ENCODE data around the gene MECR. TPM values are rescaled to one million over a fixed set of nuclear protein-coding genes. Genes with fewer than 3 reads are reported as not detected.

MECR gene
- total RNA-seq, 1 experiment from 2014 or later: 42.9 TPM

GRCh38 chr1:29202584-29203340 lies 28.0 kb downstream of the MECR start:
- TF ChIP-seq ZNF274 (IDR thresholded peaks at IDR 0.05; ENCODE audit: low read depth, low read length): no peak
- no peak for TF ChIP-seq CBX3 (IDR thresholded peaks at IDR 0.05; ENCODE audit: low read depth)
- peak; percentile 98 for TF ChIP-seq RAD21 (IDR thresholded peaks at IDR 0.05; ENCODE audit: low read depth)
- TF ChIP-seq, protein P1, sequence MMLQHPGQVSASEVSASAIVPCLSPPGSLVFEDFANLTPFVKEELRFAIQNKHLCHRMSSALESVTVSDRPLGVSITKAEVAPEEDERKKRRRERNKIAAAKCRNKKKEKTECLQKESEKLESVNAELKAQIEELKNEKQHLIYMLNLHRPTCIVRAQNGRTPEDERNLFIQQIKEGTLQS (IDR thresholded peaks at IDR 0.05): no peak
- TF ChIP-seq, protein P2, sequence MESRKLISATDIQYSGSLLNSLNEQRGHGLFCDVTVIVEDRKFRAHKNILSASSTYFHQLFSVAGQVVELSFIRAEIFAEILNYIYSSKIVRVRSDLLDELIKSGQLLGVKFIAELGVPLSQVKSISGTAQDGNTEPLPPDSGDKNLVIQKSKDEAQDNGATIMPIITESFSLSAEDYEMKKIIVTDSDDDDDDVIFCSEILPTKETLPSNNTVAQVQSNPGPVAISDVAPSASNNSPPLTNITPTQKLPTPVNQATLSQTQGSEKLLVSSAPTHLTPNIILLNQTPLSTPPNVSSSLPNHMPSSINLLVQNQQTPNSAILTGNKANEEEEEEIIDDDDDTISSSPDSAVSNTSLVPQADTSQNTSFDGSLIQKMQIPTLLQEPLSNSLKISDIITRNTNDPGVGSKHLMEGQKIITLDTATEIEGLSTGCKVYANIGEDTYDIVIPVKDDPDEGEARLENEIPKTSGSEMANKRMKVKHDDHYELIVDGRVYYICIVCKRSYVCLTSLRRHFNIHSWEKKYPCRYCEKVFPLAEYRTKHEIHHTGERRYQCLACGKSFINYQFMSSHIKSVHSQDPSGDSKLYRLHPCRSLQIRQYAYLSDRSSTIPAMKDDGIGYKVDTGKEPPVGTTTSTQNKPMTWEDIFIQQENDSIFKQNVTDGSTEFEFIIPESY (IDR thresholded peaks at IDR 0.05; ENCODE audit: extremely low read depth, insufficient replicate concordance, low read length): peak; percentile 47
- TF ChIP-seq YY1 (IDR thresholded peaks at IDR 0.05; ENCODE audit: extremely low read depth, insufficient replicate concordance, low read depth, low read length): peak; percentile 59
- TF ChIP-seq SIN3A (IDR thresholded peaks at IDR 0.05; ENCODE audit: low read depth): peak; percentile 29; the same call in 1 of the 2 replicates
- TF ChIP-seq FOSL1 (IDR thresholded peaks at IDR 0.05; ENCODE audit: low read depth): peak; percentile 87
- no peak for TF ChIP-seq POLR2A (IDR thresholded peaks at IDR 0.05; ENCODE audit: borderline replicate concordance, extremely low read depth, insufficient read depth, insufficient read length)
- TF ChIP-seq MAX (IDR thresholded peaks at IDR 0.05): no peak
- TF ChIP-seq EZH2 (IDR thresholded peaks at IDR 0.05): no peak
- TF ChIP-seq, protein P3, sequence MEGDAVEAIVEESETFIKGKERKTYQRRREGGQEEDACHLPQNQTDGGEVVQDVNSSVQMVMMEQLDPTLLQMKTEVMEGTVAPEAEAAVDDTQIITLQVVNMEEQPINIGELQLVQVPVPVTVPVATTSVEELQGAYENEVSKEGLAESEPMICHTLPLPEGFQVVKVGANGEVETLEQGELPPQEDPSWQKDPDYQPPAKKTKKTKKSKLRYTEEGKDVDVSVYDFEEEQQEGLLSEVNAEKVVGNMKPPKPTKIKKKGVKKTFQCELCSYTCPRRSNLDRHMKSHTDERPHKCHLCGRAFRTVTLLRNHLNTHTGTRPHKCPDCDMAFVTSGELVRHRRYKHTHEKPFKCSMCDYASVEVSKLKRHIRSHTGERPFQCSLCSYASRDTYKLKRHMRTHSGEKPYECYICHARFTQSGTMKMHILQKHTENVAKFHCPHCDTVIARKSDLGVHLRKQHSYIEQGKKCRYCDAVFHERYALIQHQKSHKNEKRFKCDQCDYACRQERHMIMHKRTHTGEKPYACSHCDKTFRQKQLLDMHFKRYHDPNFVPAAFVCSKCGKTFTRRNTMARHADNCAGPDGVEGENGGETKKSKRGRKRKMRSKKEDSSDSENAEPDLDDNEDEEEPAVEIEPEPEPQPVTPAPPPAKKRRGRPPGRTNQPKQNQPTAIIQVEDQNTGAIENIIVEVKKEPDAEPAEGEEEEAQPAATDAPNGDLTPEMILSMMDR (IDR thresholded peaks at IDR 0.05 in 2 of 3, conservative IDR thresholded peaks at IDR 0.05 in 1 of 3; ENCODE audit: borderline replicate concordance in 1 of 3, insufficient read depth in 1 of 3, low read depth in 2 of 3, low read length in 2 of 3): peak; percentile 90 to 98 (median 98)
- no peak for TF ChIP-seq CEBPB (IDR thresholded peaks at IDR 0.05; ENCODE audit: low read depth)
- TF ChIP-seq SP1 (IDR thresholded peaks at IDR 0.05; ENCODE audit: low read depth): peak; percentile 69
- TF ChIP-seq POLR2AphosphoS5 (IDR thresholded peaks at IDR 0.05; ENCODE audit: low read depth, low read length): peak; percentile 59
- peak; percentile 90 for TF ChIP-seq JUND (IDR thresholded peaks at IDR 0.05)
- peak overlapping the region; percentile 60 for H3K4me2 ChIP-seq (ENCODE audit: low read length)
- peaks cover 15 to 42% of the 10 kb centered on the region in 2 experiments; a peak in 3 of 4 replicates for H3K36me3 ChIP-seq (ENCODE audit: control insufficient read depth in 1 of 2, insufficient read depth in 2 of 2, low read length in 2 of 2)
- H4K20me1 ChIP-seq (ENCODE audit: insufficient read depth): no peaks in the 10 kb centered on the region
- peak overlapping the region; percentile 23; the same call in 1 of the 2 replicates for H3K27ac ChIP-seq (ENCODE audit: low read depth, low read length)
- intact Hi-C loops (cut with micrococcal nuclease): loop anchor here (1.0 to 5.0 kb wide), 3 partner anchors 168 to 415 kb away; no protein-coding TSS in a partner anchor
- H2AFZ ChIP-seq (ENCODE audit: low read depth, low read length, poor library complexity, severe bottlenecking): no peak overlapping the region
- no peaks in the 10 kb centered on the region for H3K9me3 ChIP-seq (ENCODE audit: control insufficient read depth in 1 of 2, insufficient read depth in 1 of 2, low read depth in 1 of 2, low read length in 2 of 2)
- RAD21 ChIA-PET (ENCODE audit: low non-redundant PET in 1 of 2, low total read pairs in 2 of 2, uncharacterized antibody in 2 of 2, unreplicated experiment in 2 of 2): interaction anchor here (0.7 to 1.5 kb wide), 6 partner anchors 74 to 1516 kb away, joined by 3 to 7 read pairs (median 4); no protein-coding TSS in a partner anchor
- no peak overlapping the region for H3K9ac ChIP-seq (ENCODE audit: low read length)
- peak; percentile 96 for ATAC-seq
- DNase-seq (ENCODE audit: low read depth, low spot score): peak; percentile 94
- no peaks in the 10 kb centered on the region for H3K9me2 ChIP-seq (ENCODE audit: insufficient read depth)
- no TSS peak for BruUV-seq (replicated peaks)
- H3K4me3 ChIP-seq (replicated peaks in 1 of 2; ENCODE audit: low read depth in 1 of 2, low read length in 2 of 2): peak overlapping the region in 1 of 2 experiments; percentile 2; a peak in 1 of 4 replicates
- no peaks in the 10 kb centered on the region for H3K27me3 ChIP-seq (ENCODE audit: insufficient read depth, low read length)
- POLR2A ChIA-PET: interaction anchor here (0.7 to 1.3 kb wide), 4 partner anchors 21 to 554 kb away, joined by 3 to 5 read pairs (median 5); partner anchors contain the start of genes RNU11 and SRSF4
- H3K4me1 ChIP-seq (ENCODE audit: control insufficient read depth in 1 of 2, insufficient read depth in 2 of 2, low read length in 2 of 2): peaks cover 7 to 8% of the 10 kb centered on the region in 2 experiments
- H3K79me2 ChIP-seq (ENCODE audit: insufficient read depth, low read length): no peaks in the 10 kb centered on the region
- CTCF ChIA-PET: interaction anchor here (0.7 to 4.9 kb wide), 12 partner anchors 8 to 417 kb away, joined by 3 to 59 read pairs (median 6); partner anchors contain the start of genes SRSF4 and TMEM200B
